Breast epithelium (tissue), 4 donors: ENCODE data around the gene ACTN4. TPM values are rescaled to one million over a fixed set of nuclear protein-coding genes. Genes with fewer than 3 reads are reported as not detected.

Experiments used
- DNase-seq, 2 donors: peaks; one replicate each; pipeline ENCODE4 v3.0.0-alpha.2; 2019; ENCODE audit warnings: low spot score in 2 of 2
- H3K27ac ChIP-seq, 2 donors: fragments of 200-600 bp; sonication (generic) in 1 of 2; one replicate each; pipeline ENCODE4 v1.5.1; 2016 to 2019; ENCODE audit warnings: mild to moderate bottlenecking in 1 of 2
- H3K27me3 ChIP-seq, 2 donors: fragments of 200-600 bp; sonication (generic) in 1 of 2; one replicate each; pipeline versions ENCODE4 v1.5.1 to v1.6.0; 2017 to 2019; ENCODE audit warnings: control low read depth in 1 of 2, mild to moderate bottlenecking in 1 of 2
- H3K36me3 ChIP-seq: fragments of 200-600 bp; one replicate; pipeline ENCODE4 v1.5.1; 2019
- H3K4me1 ChIP-seq, 2 donors: fragments of 200-600 bp; sonication (generic); one replicate each; pipeline ENCODE4 v1.5.1; 2016 to 2019; ENCODE audit warnings: control low read depth in 1 of 2
- H3K4me3 ChIP-seq, 3 donors: fragments of 200-600 bp; sonication (generic); 1 replicate in 2 of 3; 2 replicates in 1 of 3; pipeline ENCODE4 v1.5.1; 2016 to 2019; ENCODE audit warnings: mild to moderate bottlenecking in 3 of 3, moderate library complexity in 2 of 3
- H3K9me3 ChIP-seq, 2 donors: fragments of 200-600 bp; sonication (generic) in 1 of 2; one replicate each; pipeline ENCODE4 v1.5.1; 2016 to 2019; ENCODE audit warnings: control low read depth in 1 of 2
- POLR2A ChIP-seq: fragments of 450-650 bp; IDR thresholded peaks from one replicate; pipeline ENCODE4 v1.6.1; 2016; ENCODE audit warnings: antibody characterized with exemption, mild to moderate bottlenecking, moderate library complexity
- POLR2AphosphoS5 ChIP-seq, 3 donors: sonication (generic); formaldehyde crosslinking; IDR thresholded peaks; one replicate each; pipeline ENCODE4 v1.6.1; 2017; ENCODE audit warnings: antibody characterized with exemption in 3 of 3
- intact Hi-C: fragments of 100-400 bp; cut with DNase I; formaldehyde crosslinking; loops from one replicate; pipeline ENCODE4 v1.15.1; 2023; ENCODE audit warnings: low total_unique reads
- total RNA-seq, 3 donors: library from RNA; depleted of rRNA; stranded (reverse); fragments of >200 nt; gene quantifications; one replicate each; pipeline ENCODE4 v1.1.0, GENCODE V29; 2016
- TF ChIP-seq, protein P1 (sequence below), 3 donors: fragments of 450-650 bp; IDR thresholded peaks; one replicate each; pipeline ENCODE4 v1.5.1; 2016 to 2017; ENCODE audit warnings: antibody characterized with exemption in 3 of 3, mild to moderate bottlenecking in 3 of 3, moderate library complexity in 3 of 3

ACTN4 gene
- total RNA-seq, 3 donors from 2014 or later: 182 to 296 (median 269) TPM

DNA sequence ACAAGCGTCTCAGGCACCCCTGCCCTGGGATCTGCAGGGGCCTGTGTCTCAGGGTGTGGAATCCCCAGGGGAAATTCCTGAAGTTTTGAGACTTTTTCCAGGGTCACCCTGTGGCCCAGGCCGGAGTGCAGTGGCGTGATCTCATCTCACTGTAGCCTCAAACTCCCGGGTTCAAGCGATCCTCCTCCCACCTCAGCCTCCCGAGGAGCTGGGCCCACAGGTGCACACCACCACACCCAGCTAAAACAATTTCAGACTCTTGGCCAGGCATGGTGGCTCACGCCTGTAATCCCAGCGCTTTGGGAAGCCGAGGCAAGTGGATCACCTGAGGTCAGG, 92.8 kb downstream of the ACTN4 start:
- DNase-seq: no peak
- TF ChIP-seq, protein P1, sequence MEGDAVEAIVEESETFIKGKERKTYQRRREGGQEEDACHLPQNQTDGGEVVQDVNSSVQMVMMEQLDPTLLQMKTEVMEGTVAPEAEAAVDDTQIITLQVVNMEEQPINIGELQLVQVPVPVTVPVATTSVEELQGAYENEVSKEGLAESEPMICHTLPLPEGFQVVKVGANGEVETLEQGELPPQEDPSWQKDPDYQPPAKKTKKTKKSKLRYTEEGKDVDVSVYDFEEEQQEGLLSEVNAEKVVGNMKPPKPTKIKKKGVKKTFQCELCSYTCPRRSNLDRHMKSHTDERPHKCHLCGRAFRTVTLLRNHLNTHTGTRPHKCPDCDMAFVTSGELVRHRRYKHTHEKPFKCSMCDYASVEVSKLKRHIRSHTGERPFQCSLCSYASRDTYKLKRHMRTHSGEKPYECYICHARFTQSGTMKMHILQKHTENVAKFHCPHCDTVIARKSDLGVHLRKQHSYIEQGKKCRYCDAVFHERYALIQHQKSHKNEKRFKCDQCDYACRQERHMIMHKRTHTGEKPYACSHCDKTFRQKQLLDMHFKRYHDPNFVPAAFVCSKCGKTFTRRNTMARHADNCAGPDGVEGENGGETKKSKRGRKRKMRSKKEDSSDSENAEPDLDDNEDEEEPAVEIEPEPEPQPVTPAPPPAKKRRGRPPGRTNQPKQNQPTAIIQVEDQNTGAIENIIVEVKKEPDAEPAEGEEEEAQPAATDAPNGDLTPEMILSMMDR (IDR thresholded peaks at IDR 0.05): no peak
- TF ChIP-seq POLR2AphosphoS5 (IDR thresholded peaks at IDR 0.05) (no peak), POLR2A (no peak)
- no peak overlapping the region for H3K4me3 ChIP-seq
- H3K36me3 ChIP-seq: no peaks in the 10 kb centered on the region
- intact Hi-C loops: no loop called here
- H3K27me3 ChIP-seq: no peaks in the 10 kb centered on the region
- no peaks in the 10 kb centered on the region for H3K4me1 ChIP-seq
- no peaks in the 10 kb centered on the region for H3K9me3 ChIP-seq
- H3K27ac ChIP-seq: no peak overlapping the region

DNA sequence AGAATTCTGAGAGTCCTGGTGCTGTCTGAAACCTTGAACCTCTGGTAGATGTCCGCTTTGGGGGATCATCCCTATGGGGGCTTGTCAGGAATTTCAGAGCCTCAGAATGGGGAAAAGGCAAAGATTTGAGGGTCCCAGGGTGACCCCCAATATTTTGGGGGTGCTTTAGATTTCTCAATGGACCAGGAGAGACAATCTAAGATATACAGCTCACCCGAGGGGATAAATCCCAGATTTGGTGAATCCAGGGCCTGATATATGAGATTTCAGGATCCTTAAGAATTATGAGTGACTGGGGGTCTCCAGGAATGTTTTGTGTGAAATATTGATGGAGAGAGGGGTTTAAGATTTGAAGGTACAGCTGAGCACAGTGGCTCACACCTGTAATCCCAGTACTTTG, 93.5 kb downstream of the ACTN4 start:
- Histone ChIP-seq H3K9me3 (no peaks in the 10 kb centered on the region), H3K4me1 (no peaks in the 10 kb centered on the region), H3K36me3 (no peaks in the 10 kb centered on the region), H3K27ac (no peak overlapping the region), H3K27me3 (no peaks in the 10 kb centered on the region), H3K4me3 (no peak overlapping the region)
- TF ChIP-seq POLR2A: no peak
- DNase-seq: no peak
- intact Hi-C loops: no loop called here

DNA sequence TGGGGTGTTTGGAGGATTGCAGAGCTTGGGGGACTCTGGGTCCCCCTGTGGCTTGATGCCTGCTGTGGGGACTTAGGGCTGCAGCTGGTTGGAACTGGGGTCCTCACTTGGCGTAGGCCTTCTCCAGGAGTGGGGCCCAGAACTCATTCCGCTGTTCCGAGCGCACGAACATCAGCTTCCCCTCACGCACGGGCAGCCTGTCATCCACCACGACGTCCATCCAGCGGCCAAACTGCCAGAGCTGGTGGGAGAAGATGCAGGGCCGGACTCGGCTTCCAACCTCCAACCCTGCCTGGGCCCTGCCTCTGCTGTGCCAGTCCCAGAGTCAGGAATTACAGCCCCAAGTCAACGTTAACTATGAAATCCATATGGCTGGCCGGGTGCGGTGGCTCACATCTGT, 94.2 kb downstream of the ACTN4 start:
- TF ChIP-seq, protein P1 (IDR thresholded peaks at IDR 0.05): no peak
- TF ChIP-seq POLR2AphosphoS5 (IDR thresholded peaks at IDR 0.05) (no peak), POLR2A (no peak)
- H3K27ac ChIP-seq: no peak overlapping the region
- no peaks in the 10 kb centered on the region for H3K9me3 ChIP-seq
- H3K4me1 ChIP-seq: no peaks in the 10 kb centered on the region
- no peak overlapping the region for H3K4me3 ChIP-seq
- no peaks in the 10 kb centered on the region for H3K36me3 ChIP-seq
- no peaks in the 10 kb centered on the region for H3K27me3 ChIP-seq
- intact Hi-C loops: no loop called here
- DNase-seq: no peak

DNA sequence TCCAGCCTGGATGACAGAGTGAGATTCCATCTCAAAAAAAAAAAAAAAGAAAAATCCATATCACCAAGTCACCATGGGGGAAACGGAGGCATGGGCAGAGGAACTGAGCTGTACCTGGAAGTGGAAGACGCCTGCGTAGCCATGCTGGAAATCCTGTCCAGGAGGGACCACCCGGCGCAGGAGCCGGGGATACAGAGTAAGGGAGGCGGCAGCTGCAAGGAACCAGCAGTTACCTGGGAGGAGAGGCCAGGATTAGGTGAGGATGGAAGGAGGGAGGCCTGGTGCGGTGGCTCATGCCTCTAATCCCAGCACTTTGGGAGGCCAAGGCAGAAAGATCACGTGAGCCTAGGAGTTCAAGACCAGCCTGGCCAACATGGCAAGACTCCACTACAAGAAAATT, 94.8 kb downstream of the ACTN4 start:
- Histone ChIP-seq H3K4me3 (no peak overlapping the region), H3K27ac (no peak overlapping the region), H3K36me3 (no peaks in the 10 kb centered on the region), H3K27me3 (no peaks in the 10 kb centered on the region), H3K9me3 (no peaks in the 10 kb centered on the region), H3K4me1 (no peaks in the 10 kb centered on the region)
- intact Hi-C loops: no loop called here
- DNase-seq: no peak
- TF ChIP-seq POLR2A: no peak
- no peak for TF ChIP-seq POLR2AphosphoS5 (IDR thresholded peaks at IDR 0.05)
- TF ChIP-seq, protein P1 (IDR thresholded peaks at IDR 0.05): no peak

DNA sequence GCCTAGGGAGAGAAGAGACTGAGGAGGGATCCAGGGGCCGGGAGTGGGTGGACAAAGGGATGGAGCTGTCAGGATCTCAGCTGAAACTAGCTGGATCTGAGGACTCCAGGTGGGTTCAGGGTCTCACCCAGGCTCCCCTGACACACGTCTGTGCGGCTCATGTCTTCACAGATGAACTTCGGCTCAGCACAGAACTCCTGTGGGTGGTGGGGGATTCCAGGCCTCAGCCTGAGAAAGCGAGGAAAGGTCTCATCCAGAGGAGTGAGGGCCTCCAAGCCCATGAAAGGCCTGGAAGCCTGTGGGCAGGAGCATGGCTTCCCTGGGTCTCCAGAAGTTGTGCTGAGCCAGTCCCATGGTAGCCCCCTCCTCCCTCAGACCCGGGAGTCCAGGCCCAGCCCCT, 95.5 kb downstream of the ACTN4 start:
- no peak overlapping the region for H3K4me3 ChIP-seq
- intact Hi-C loops: no loop called here
- no peaks in the 10 kb centered on the region for H3K36me3 ChIP-seq
- no peaks in the 10 kb centered on the region for H3K27me3 ChIP-seq
- H3K4me1 ChIP-seq: no peaks in the 10 kb centered on the region
- no peak overlapping the region for H3K27ac ChIP-seq
- no peaks in the 10 kb centered on the region for H3K9me3 ChIP-seq
- TF ChIP-seq, protein P1 (IDR thresholded peaks at IDR 0.05): no peak
- no peak for TF ChIP-seq POLR2A
- TF ChIP-seq POLR2AphosphoS5 (IDR thresholded peaks at IDR 0.05): no peak
- DNase-seq: no peak
